H1 (cell line): Measurements from ENCODE around the gene PTCHD4. TPM values are rescaled to one million over a fixed set of nuclear protein-coding genes. Genes with fewer than 3 reads are reported as not detected.

Experiments
- CTCF ChIA-PET: fragments of 300-600 bp; sonication (Branson Sonifier 250); formaldehyde crosslinking; loops from one replicate; lab custom pipeline; 2021; ENCODE audit not compliant: partially characterized antibody; lab: Charles Lee
- POLR2A ChIA-PET: fragments of 300-600 bp; sonication (Branson Sonifier 250); formaldehyde crosslinking; loops from one replicate; lab custom pipeline; 2021; ENCODE audit warnings: inconsistent platforms; ENCODE audit not compliant: partially characterized antibody; lab: Charles Lee
- DNase-seq, 2 experiments: peaks; one replicate each; pipeline versions ENCODE4 v3.0.0 to v3.0.0-alpha.2; 2010 to 2022; ENCODE audit warnings: low spot score in 2 of 2, low read depth in 1 of 2, mixed read lengths in 1 of 2
- FAIRE-seq: peaks from 2 replicates; lab custom pipeline; 2011; peaks lifted over from hg19 to GRCh38; lab: Jason Lieb, UNC
- H2AFZ ChIP-seq: 2 replicates; pipeline ENCODE4 v1.8.1; 2012; ENCODE audit warnings: low read length, inconsistent platforms
- H2AK5ac ChIP-seq: 2 replicates; pipeline ENCODE4 v1.6.1; 2013; ENCODE audit warnings: low read depth, low read length
- H2BK120ac ChIP-seq: replicated peaks from 2 replicates; pipeline ENCODE3; 2013; ENCODE audit warnings: low read depth, low read length, inconsistent platforms
- H2BK12ac ChIP-seq: 2 replicates; pipeline ENCODE4 v1.6.1; 2013; ENCODE audit warnings: low read depth, low read length
- H2BK15ac ChIP-seq: 2 replicates; pipeline ENCODE4 v1.6.1; 2013; ENCODE audit warnings: low read length
- H2BK20ac ChIP-seq: 2 replicates; pipeline ENCODE4 v1.6.1; 2013; ENCODE audit warnings: low read length
- H2BK5ac ChIP-seq: 2 replicates; pipeline ENCODE4 v1.6.1; 2013; ENCODE audit warnings: low read depth, low read length
- H3K14ac ChIP-seq: 2 replicates; pipeline ENCODE4 v1.6.1; 2013; ENCODE audit warnings: inconsistent platforms; ENCODE audit not compliant: insufficient read length
- H3K18ac ChIP-seq: 2 replicates; pipeline ENCODE4 v1.6.1; 2013; ENCODE audit warnings: low read length; ENCODE audit errors: extremely low read depth
- H3K23ac ChIP-seq: 2 replicates; pipeline ENCODE4 v1.6.1; 2013; ENCODE audit warnings: inconsistent platforms; ENCODE audit not compliant: insufficient read length
- H3K23me2 ChIP-seq: 2 replicates; pipeline ENCODE4 v1.6.1; 2013; ENCODE audit warnings: low read depth, low read length
- H3K27ac ChIP-seq: 2 replicates; pipeline ENCODE4 v1.6.1; 2011; ENCODE audit warnings: low read depth, low read length, inconsistent platforms
- H3K27me3 ChIP-seq, 4 experiments: replicated peaks in 1 of 4; 1 replicate in 1 of 4; 2 replicates in 3 of 4; pipeline versions ENCODE4 v1.6.1 to v1.8.1; 2011 to 2013; ENCODE audit warnings: low read length in 3 of 4, mild to moderate bottlenecking in 3 of 4, inconsistent platforms in 2 of 4, mixed read lengths in 2 of 4, moderate library complexity in 1 of 4; ENCODE audit not compliant: control insufficient read depth in 3 of 4, insufficient read depth in 3 of 4; ENCODE audit errors: extremely low read depth in 1 of 4
- H3K36me3 ChIP-seq, 4 experiments: 2 replicates each; pipeline versions ENCODE4 v1.6.1 to v1.8.1; 2011 to 2013; ENCODE audit warnings: mild to moderate bottlenecking in 4 of 4, low read length in 3 of 4, moderate library complexity in 2 of 4, control low read depth in 1 of 4, inconsistent platforms in 1 of 4; ENCODE audit not compliant: insufficient read depth in 4 of 4, control insufficient read depth in 2 of 4
- H3K4ac ChIP-seq: replicated peaks from 2 replicates; pipeline ENCODE3; 2013; ENCODE audit warnings: low read length, low read depth, mixed read lengths, inconsistent platforms; ENCODE audit not compliant: insufficient read length
- H3K4me1 ChIP-seq, 4 experiments: replicated peaks in 1 of 4; 1 replicate in 1 of 4; 2 replicates in 3 of 4; pipeline versions ENCODE4 v1.6.1 to v1.8.1; 2011 to 2013; ENCODE audit warnings: low read length in 3 of 4, inconsistent platforms in 2 of 4, mixed read lengths in 1 of 4; ENCODE audit not compliant: insufficient read depth in 4 of 4, control insufficient read depth in 3 of 4
- H3K4me2 ChIP-seq, 2 experiments: 2 replicates each; pipeline versions ENCODE4 v1.6.1 to v1.8.1; 2011 to 2013; ENCODE audit warnings: low read depth in 2 of 2, low read length in 2 of 2, control low read depth in 1 of 2, inconsistent platforms in 1 of 2, mild to moderate bottlenecking in 1 of 2; ENCODE audit not compliant: insufficient read depth in 1 of 2
- H3K4me3 ChIP-seq, 4 experiments: fragments of 200-600, 300-600 bp in 1 of 4; sonication (generic), shearing (Covaris generic), sonication (Bioruptor Twin) in 1 of 4; 2 replicates each; pipeline versions ENCODE4 v1.5.1 to v1.8.1; 2011 to 2016; ENCODE audit warnings: low read length in 4 of 4, low read depth in 3 of 4, control low read depth in 2 of 4, inconsistent platforms in 2 of 4, mild to moderate bottlenecking in 2 of 4, mixed read lengths in 1 of 4, moderate library complexity in 1 of 4; ENCODE audit not compliant: insufficient read depth in 2 of 4; ENCODE audit errors: extremely low read depth in 1 of 4
- H3K56ac ChIP-seq: replicated peaks from 2 replicates; pipeline ENCODE3; 2013; ENCODE audit warnings: low read depth, mild to moderate bottlenecking, mixed read lengths, low read length, inconsistent platforms; ENCODE audit not compliant: insufficient read length
- H3K79me1 ChIP-seq: 2 replicates; pipeline ENCODE4 v1.6.1; 2013; ENCODE audit warnings: low read depth, low read length, control low read depth
- H3K79me2 ChIP-seq, 2 experiments: 2 replicates each; pipeline versions ENCODE4 v1.6.1 to v1.8.1; 2012 to 2013; ENCODE audit warnings: low read length in 2 of 2, mild to moderate bottlenecking in 2 of 2, inconsistent platforms in 1 of 2; ENCODE audit not compliant: insufficient read depth in 2 of 2, control insufficient read depth in 1 of 2
- H3K9ac ChIP-seq, 4 experiments: replicated peaks in 1 of 4; 1 replicate in 1 of 4; 2 replicates in 3 of 4; pipeline versions ENCODE4 v1.6.1 to v1.8.1; 2011 to 2013; ENCODE audit warnings: low read depth in 3 of 4, low read length in 3 of 4, control low read depth in 2 of 4, mild to moderate bottlenecking in 2 of 4, moderate library complexity in 2 of 4, inconsistent platforms in 1 of 4; ENCODE audit errors: extremely low read depth in 1 of 4
- H3K9me3 ChIP-seq, 2 experiments: 2 replicates each; pipeline versions ENCODE4 v1.6.1 to v1.8.1; 2012 to 2013; ENCODE audit warnings: mild to moderate bottlenecking in 2 of 2, moderate library complexity in 2 of 2, control low read depth in 1 of 2, inconsistent platforms in 1 of 2, low read depth in 1 of 2, low read length in 1 of 2, mixed read lengths in 1 of 2; ENCODE audit not compliant: insufficient read depth in 2 of 2
- H4K20me1 ChIP-seq, 2 experiments: replicated peaks in 1 of 2; 2 replicates each; pipeline versions ENCODE3 to v1.8.1; 2011 to 2013; ENCODE audit warnings: inconsistent platforms in 2 of 2, low read length in 2 of 2, mild to moderate bottlenecking in 1 of 2; ENCODE audit not compliant: insufficient read depth in 2 of 2, control insufficient read depth in 1 of 2
- H4K5ac ChIP-seq: 2 replicates; pipeline ENCODE4 v1.6.1; 2013; ENCODE audit warnings: low read length, low read depth, mixed read lengths, inconsistent platforms; ENCODE audit not compliant: insufficient read length
- H4K8ac ChIP-seq: 2 replicates; pipeline ENCODE4 v1.8.0; 2013; ENCODE audit warnings: mild to moderate bottlenecking, moderate library complexity, low read length, inconsistent platforms; ENCODE audit not compliant: insufficient read depth; ENCODE audit errors: extremely low read depth
- H4K91ac ChIP-seq: replicated peaks from 2 replicates; pipeline ENCODE3; 2013; ENCODE audit warnings: low read length, mixed read lengths, inconsistent platforms; ENCODE audit not compliant: insufficient read length
- WGBS, 2 experiments: shearing (Covaris generic) in 1 of 2; methylation state at CpG; one replicate each; pipeline versions ENCODE4 v1.1.6 to v1.1.7; 2013 to 2015; ENCODE audit warnings: low lambda C conversion rate in 2 of 2, mixed read lengths in 2 of 2, inconsistent platforms in 1 of 2, low coverage in 1 of 2, missing lambda C conversion rate in 1 of 2; ENCODE audit not compliant: insufficient replicate concordance in 2 of 2, insufficient coverage in 1 of 2, insufficient read length in 1 of 2; ENCODE audit errors: extremely low coverage in 1 of 2, missing lambda C conversion rate in 1 of 2; 5-methylcytosine and 5-hydroxymethylcytosine counted together
- polyA plus RNA-seq, 7 experiments: library from polyadenylated mRNA; depleted of rRNA in 3 of 7; stranded (reverse) in 5 of 7; unstranded in 2 of 7; fragments of >200 nt in 5 of 7; fragments of 200-250 nt in 2 of 7; gene quantifications; 1 replicate in 5 of 7; 2 replicates in 1 of 7; 4 replicates in 1 of 7; pipeline versions ENCODE4 v1.2.1 to v1.2.3, GENCODE V29; 2011 to 2013; ENCODE audit warnings: missing spikeins in 2 of 7, mixed read lengths in 2 of 7
- total RNA-seq: library from RNA; stranded (reverse); fragmentation: NEBNext Ultra II Directional; extraction: Animal tissue kit (Norgen Biotek cat#: 25700); gene quantifications from 2 replicates; pipeline ENCODE4 v1.2.1, GENCODE V29; 2021

The PTCHD4 gene
- total and polyA plus RNA-seq, 2 of the 8 experiments (the other 6 are each of a cell fraction or from before 2014, with no cell fraction given) = 0.17 to 0.37 TPM

- no peak overlapping the region for H2BK120ac ChIP-seq
- DNase-seq = no peak
- no peak overlapping the region for H2AFZ ChIP-seq
- no peak overlapping the region for H3K14ac ChIP-seq
- no peak overlapping the region for H2BK12ac ChIP-seq
- H4K8ac ChIP-seq = no peak overlapping the region
- H3K27me3 ChIP-seq = no peaks in the 10 kb centered on the region
- H2BK5ac ChIP-seq = no peak overlapping the region
- POLR2A ChIA-PET = no interaction called here
- no peak overlapping the region for H3K18ac ChIP-seq
- no peak overlapping the region for H3K4me2 ChIP-seq
- no peak overlapping the region for H3K56ac ChIP-seq
- H3K4me3 ChIP-seq = no peak overlapping the region
- H4K5ac ChIP-seq = no peak overlapping the region
- no peak overlapping the region for H3K9ac ChIP-seq
- H3K9me3 ChIP-seq = peaks cover 4 to 11% of the 10 kb centered on the region in 2 experiments; a peak in 3 of 4 replicates
- H3K23ac ChIP-seq = no peak overlapping the region
- H3K23me2 ChIP-seq = no peaks in the 10 kb centered on the region
- no peak overlapping the region for H2BK15ac ChIP-seq
- no peak overlapping the region for H2BK20ac ChIP-seq
- H3K4me1 ChIP-seq = 0 out of 7 replicates have a peak, but pooled peaks cover 0 to 2% (median 0%) of the 10 kb centered on the region in 4 experiments
- H4K91ac ChIP-seq = no peak overlapping the region
- no peak overlapping the region for H2AK5ac ChIP-seq
- H3K27ac ChIP-seq = no peak overlapping the region
- CTCF ChIA-PET = no interaction called here
- peaks cover 0 to 45% of the 10 kb centered on the region in 2 experiments; a peak in 2 of 4 replicates for H3K79me2 ChIP-seq
- 100% methylated on average over 1 of the region's 1 CpG; no CpG with 5 or more reads in 1 of the 2 experiments for WGBS, 2 experiments
- H3K79me1 ChIP-seq = no peaks in the 10 kb centered on the region
- H4K20me1 ChIP-seq = peaks cover 0 to 7% of the 10 kb centered on the region in 2 experiments
- H3K4ac ChIP-seq = no peak overlapping the region
- H3K36me3 ChIP-seq = peaks cover 0 to 4% (median 0%) of the 10 kb centered on the region in 4 experiments; a peak in 2 of 8 replicates
- no peak for FAIRE-seq
These were observed 9.7 kb downstream of the PTCHD4 start for GRCh38 chr6:48101290-48101689.
